Activated T-cell treated with anti-CD3 and anti-CD28 coated beads, Interleukin-2, amount 50 U/mL, for 48 hours (primary cell): ENCODE measurements around the gene KCNQ2.

Experiments
- DNase-seq, 2 experiments: peaks; one replicate each; pipeline ENCODE4 v3.0.0-alpha.2; 2020

Gene KCNQ2

GRCh38 chr20:63400486-63401210 is 71.8 kb downstream of the KCNQ2 start:
- DNase-seq, result no peak

- DNase-seq, result no peak
These were observed 72.7 kb downstream of the KCNQ2 start for GRCh38 chr20:63399596-63400375.

DNA sequence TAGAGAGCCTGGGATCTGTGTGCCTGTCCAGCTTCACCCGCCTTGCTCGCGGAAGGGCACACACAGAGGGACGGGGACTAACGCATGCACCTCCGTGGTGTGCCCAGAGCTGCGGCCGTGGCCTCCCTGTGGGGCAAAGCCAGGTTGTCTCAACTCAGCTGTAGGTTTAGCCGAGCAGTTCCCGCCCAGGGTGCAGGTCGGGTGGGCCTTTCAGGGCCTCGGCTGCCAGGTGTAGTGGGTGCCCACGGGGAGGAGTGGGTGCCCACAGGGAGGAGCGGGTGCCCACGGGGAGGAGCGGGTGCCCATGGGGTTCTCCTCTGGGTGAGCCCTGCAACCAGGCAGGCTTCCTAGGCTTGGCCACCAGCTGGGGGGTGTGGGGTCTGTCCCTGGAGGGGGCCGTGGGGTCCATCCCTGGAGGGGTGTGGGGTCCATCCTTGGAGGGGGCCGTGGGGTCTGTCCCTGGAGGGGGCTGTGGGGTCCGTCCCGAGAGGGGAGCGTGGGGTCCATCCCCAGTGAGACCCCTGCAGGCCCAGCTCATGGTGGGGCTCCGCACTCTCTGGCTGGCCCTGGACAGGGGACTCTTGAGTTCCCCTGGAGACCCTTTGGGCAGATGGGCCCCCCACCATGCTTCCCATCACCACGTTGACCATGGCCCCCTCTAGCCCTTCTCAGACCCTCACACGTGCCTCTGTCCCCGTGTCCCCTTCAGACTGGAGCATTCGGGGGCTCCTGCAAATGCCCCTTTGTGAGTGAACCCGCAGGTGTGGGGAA is 73.5 kb downstream of the KCNQ2 start:
- DNase-seq, result no peak

DNA sequence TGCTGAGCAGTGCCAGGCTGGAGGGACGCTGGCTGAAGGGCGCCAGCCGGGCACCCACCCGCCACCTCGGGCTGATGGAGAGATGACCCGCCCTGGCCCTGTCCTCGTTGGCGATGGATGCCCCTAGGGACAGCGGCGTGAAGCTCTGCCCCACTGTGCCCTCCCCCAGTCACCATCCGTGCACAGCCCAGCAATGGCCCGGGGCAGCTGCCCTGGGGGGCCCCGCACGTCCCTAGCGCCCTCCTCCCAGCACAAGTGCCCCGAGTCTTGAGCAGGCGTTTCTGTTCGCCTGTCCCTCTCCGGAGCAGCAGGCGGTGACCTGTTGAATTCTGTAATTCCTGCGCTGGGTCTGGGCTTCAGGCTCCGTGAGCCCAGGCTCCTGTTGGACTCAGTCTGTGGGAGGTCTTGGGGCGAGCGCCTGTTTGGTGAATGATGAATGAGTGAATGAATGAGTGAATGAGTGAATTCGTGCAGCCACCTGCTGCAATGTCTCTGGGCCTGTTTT is 74.5 kb downstream of the KCNQ2 start:
- no peak for DNase-seq

- DNase-seq, result no peak
These were observed 75.2 kb downstream of the KCNQ2 start for GRCh38 chr20:63397155-63397843.

DNA sequence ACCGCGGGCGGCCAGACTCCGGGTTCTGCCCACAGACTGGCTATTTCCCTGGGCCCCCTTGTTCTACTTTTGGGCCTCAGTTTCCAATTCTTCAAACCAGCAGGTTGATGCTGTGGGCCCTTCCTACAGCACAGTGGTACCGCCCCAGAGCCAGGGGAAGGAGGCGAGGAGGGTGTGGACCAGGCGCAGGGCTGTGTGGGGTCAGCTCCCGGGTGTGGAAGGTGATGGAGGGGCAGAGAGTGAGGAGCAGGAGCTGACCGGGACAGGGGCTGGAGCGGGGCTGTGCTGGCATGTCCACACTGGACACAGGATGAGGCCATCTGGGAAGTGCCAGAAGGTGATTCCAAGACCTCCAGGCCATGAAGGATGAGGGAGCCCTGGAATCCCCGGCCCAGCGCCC is 76.2 kb downstream of the KCNQ2 start:
- DNase-seq, result no peak

- no peak for DNase-seq
These were observed 76.7 kb downstream of the KCNQ2 start for GRCh38 chr20:63395723-63396122.

- DNase-seq, result no peak
These were observed 77.5 kb downstream of the KCNQ2 start for GRCh38 chr20:63394920-63395455.

DNA sequence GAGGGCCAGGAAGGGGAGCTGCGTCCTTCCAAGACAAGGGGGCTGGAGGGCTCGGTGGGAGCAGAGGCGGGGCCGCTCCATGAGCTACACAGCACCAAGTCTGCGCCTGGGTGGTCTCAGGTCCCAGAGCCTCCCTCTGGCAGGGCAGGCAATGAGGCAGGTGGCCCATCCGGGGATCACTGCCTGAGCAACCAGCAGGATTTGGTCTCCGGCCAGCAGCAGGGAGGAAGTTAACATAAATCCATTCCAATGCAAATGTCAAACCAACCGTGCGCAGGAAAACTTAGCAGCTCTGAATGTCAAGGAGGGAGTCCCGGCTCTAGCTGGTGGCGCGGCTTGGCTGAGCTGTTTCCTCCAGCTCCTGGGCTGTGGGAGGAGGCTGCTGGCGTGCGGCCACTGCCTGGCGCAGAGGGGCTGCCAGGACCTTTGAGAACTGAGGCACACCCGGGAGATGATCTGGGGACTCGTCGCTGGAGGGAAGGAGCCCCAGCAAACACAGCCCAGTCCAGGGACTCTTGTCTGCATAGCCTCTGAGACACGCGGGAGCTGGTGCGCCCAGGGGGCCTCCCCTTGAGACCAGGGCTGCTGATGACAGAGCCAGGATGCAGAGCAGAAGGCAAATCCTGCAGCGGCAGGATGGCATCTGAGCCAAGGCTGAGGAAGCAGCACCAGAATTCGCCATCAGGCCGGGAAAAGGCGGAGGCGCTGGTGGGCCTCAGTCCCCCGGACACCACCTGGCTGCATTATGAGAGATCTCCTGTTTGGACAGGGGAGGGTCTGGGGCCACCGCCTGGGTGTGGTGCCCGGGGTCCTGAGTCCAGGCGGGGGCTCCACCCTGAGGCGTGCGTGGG is 78.2 kb downstream of the KCNQ2 start:
- DNase-seq, result no peak

- no peak for DNase-seq
These were observed 78.9 kb downstream of the KCNQ2 start for GRCh38 chr20:63393566-63393965.

DNA sequence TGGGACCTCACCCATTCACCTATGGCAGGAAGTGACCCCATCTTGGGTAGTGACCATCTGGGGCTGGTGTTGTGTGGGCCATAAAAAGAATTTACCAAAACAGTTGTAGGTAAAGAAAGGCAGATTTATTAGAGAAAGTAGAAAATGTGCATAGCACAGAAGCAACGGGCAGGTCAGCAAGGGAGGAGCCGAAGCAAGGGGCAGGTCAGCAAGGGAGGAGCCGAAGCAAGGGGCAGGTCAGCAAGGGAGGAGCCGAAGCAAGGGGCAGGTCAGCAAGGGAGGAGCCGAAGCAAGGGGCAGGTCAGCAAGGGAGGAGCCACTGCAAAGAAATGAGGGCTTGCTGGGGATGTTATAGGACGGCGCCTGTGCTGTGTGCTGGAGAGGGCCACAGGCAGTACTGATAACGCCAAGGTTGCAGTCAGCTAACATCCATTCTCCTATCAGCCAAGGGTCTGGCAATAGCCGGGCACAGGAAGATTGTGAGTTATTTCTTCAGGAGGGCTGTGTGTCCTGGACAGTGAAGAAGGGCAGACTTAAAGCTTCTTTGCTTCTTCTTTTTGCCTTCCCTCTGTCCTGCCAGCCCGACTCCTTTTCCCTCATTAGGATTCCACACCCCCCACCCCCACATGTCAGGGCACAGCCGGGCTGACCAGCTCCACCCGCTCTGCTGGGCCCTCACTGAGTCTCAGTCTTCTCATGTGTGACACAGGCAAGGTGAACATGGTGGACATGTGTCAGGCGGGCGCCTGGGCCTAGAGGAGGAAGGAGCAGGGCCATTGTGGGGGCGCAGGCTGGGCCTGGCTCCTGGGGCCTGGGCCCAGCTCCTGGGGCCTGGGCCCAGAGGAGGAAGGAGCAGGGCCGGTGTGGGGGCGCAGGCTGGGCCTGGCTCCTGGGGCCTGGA is 79.7 kb downstream of the KCNQ2 start:
- DNase-seq, result no peak

- DNase-seq, result no peak
These were observed 84.5 kb downstream of the KCNQ2 start for GRCh38 chr20:63387917-63388316.

- no peak for DNase-seq
These were observed 85.1 kb downstream of the KCNQ2 start for GRCh38 chr20:63387393-63387792.

GRCh38 chr20:63386491-63386890 is 86.0 kb downstream of the KCNQ2 start:
- DNase-seq, result no peak

DNA sequence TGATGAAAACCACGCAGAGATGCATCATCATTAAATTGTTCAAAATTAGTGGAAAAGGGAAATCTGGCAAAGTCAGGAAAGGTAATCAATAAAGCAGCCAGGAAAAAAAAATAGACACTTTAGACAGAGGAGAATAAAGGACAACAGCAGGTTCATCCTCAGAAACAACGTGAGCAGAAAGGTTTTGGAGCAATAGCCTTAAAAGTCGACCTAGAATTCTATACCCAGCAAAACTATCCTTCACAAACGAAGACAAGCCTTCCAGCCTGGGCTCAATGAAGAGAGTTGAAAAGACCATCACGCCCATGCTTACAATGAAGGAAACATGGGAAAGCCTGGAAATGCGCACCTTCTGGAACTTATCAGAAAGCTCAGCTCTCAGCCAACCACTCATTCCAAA is 86.6 kb downstream of the KCNQ2 start:
- DNase-seq, result no peak

- no peak for DNase-seq
These were observed 88.1 kb downstream of the KCNQ2 start for GRCh38 chr20:63384336-63384735.

- no peak for DNase-seq
These were observed 88.9 kb downstream of the KCNQ2 start for GRCh38 chr20:63383556-63383955.

DNA sequence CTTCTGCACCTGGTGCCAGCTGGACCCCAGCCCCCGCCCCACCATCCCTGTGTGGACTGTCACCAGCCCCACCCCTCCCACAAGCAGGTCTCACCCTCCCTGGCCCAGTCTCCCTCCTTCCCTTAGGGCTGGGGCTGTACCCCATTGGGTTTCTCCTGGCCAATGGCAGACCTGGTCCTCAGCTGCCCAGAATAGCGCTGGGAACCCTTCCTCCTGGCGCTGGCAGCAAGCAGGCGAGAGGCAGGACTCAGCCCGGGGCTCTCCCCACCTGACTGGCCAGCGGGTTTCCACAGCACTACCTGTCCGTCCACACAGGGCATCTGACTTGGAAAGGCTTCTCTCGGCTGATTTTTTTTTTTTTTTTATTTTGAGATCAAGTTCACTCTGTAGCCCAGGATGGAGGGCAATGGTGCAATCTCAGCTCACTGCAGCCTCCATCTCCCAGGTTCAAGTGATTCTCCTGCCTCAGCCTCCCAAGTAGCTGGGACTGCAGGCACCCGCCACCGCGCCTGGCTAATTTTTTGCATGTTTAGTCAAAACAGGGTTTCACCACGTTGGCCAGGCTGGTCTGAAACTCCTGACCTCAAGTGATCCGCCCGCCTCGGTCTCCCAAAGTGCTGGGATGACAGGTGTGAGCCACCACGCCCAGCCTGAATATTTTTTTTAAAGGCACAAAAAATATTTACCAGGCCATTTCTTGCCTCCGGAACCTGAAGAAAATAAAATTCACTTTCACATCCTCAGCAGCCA is 89.7 kb downstream of the KCNQ2 start:
- DNase-seq, result no peak

DNA sequence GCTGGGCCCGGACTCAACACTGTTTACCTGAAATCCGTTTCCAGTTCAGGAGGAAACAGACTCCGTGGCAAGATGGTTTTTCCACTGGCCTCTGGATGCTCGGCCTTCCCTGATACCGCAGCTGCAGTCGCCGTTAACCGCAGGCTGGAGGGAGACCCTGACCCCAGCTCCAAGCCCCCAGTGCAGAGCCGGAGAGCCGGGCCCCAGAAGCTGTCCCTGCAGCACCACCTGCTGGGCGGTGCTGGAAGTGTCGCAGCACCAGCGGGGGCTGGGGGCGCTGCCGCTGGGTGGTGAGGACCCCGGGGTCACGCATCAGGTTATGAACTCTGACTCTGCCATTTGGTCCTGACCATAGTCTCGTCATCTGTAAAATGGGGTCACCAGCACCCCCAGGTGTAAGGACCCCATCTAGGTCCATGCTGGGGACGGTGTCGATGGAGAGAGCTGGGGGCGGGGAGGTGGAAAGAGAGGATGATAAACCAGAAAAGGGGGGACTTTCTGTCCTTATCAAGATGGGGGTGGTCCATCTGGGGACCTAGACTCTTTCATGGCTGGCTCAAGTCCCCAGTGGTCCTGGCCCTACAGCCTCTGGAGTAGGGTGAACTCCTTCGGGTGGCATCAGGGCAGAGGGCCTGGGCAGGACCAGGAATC is 90.5 kb downstream of the KCNQ2 start:
- peak; percentile 57 to 61 for DNase-seq
